K562 (cell line): ENCODE results near the gene UBE2H. TPM values are rescaled to one million over a fixed set of nuclear protein-coding genes. Genes with fewer than 3 reads are reported as not detected.
A peak's percentile ranks its signal among the peaks of the same experiment; 100 is the strongest.

Experiments
- CREB3 ChIP-seq: fragments of 450-650 bp; conservative IDR thresholded peaks from 2 replicates; pipeline ENCODE4 v1.6.1; 2016; ENCODE audit warnings: missing genetic modification characterization, low read depth, mild to moderate bottlenecking, missing compliant biosample characterization, moderate library complexity
- FOXP1 ChIP-seq: sonication (generic); formaldehyde crosslinking; IDR thresholded peaks from 2 replicates; pipeline ENCODE4 v1.8.0; 2022; ENCODE audit warnings: mild to moderate bottlenecking, missing genetic modification reagents
- GABPB2 ChIP-seq: fragments of 250-450 bp; sonication (Bioruptor Pico); conservative IDR thresholded peaks from 2 replicates; pipeline ENCODE4 v1.5.1; 2021; ENCODE audit warnings: mild to moderate bottlenecking
- GTF2B ChIP-seq: IDR thresholded peaks from 2 replicates; pipeline ENCODE4 v1.6.1; 2011; ENCODE audit not compliant: insufficient read length; ENCODE audit errors: extremely low read depth
- HNRNPL ChIP-seq: fragments of 200-400 bp; formaldehyde crosslinking; IDR thresholded peaks from 2 replicates; pipeline ENCODE4 v1.6.1; 2017; ENCODE audit warnings: low read depth, mild to moderate bottlenecking, low read length
- NFRKB ChIP-seq: fragments of 450-650 bp; IDR thresholded peaks from 2 replicates; pipeline ENCODE4 v1.6.1; 2016; ENCODE audit warnings: low read depth
- NR4A1 ChIP-seq, 2 experiments: fragments of 250-450 bp in 1 of 2; fragments of 450-650 bp in 1 of 2; sonication (Bioruptor Pico) in 1 of 2; IDR thresholded peaks; 2 replicates each; pipeline versions ENCODE4 v1.4.0 to v1.6.1; 2016 to 2020; ENCODE audit warnings: mild to moderate bottlenecking in 2 of 2, missing compliant biosample characterization in 1 of 2, missing genetic modification characterization in 1 of 2, moderate library complexity in 1 of 2
- PRPF4 ChIP-seq: fragments of 200-400 bp; formaldehyde crosslinking; IDR thresholded peaks from one replicate; pipeline ENCODE4 v1.6.1; 2017; ENCODE audit warnings: low read length, low read depth, mild to moderate bottlenecking; ENCODE audit not compliant: insufficient read depth, poor library complexity, severe bottlenecking
- RBM39 ChIP-seq: fragments of 200-400 bp; formaldehyde crosslinking; optimal IDR thresholded peaks from 2 replicates; pipeline ENCODE3; 2018; ENCODE audit warnings: low read depth, low read length
- RUNX1 ChIP-seq: sonication (generic); IDR thresholded peaks from 2 replicates; pipeline ENCODE4 v1.6.1; 2016; ENCODE audit warnings: antibody characterized with exemption, low read depth
- SNIP1 ChIP-seq: fragments of 450-650 bp; IDR thresholded peaks from 2 replicates; pipeline ENCODE4 v1.7.1; 2017; ENCODE audit warnings: low read depth, mild to moderate bottlenecking
- SREBF2 ChIP-seq: sonication (generic); formaldehyde crosslinking; IDR thresholded peaks from 2 replicates; pipeline ENCODE4 v1.4.0; 2020; ENCODE audit warnings: mild to moderate bottlenecking, missing genetic modification reagents
- TCF7L2 ChIP-seq: fragments of 150-350 bp; IDR thresholded peaks from 2 replicates; pipeline ENCODE4 v1.6.1; 2016; ENCODE audit warnings: low read depth, mild to moderate bottlenecking, low read length, moderate library complexity
- TRIM28 ChIP-seq: fragments of 450-650 bp; IDR thresholded peaks from 2 replicates; pipeline ENCODE4 v1.6.1; 2017
- ZC3H8 ChIP-seq: fragments of 450-650 bp; IDR thresholded peaks from 2 replicates; pipeline ENCODE4 v1.6.1; 2017
- ZNF24 ChIP-seq: fragments of 450-650 bp; IDR thresholded peaks from 2 replicates; pipeline ENCODE4 v1.6.1; 2016
- ZNF253 ChIP-seq: fragments of 250-450 bp; sonication (Bioruptor Pico); conservative IDR thresholded peaks from 2 replicates; pipeline ENCODE4 v1.6.1; 2021; ENCODE audit warnings: mild to moderate bottlenecking
- polyA plus RNA-seq, 8 experiments: library from polyadenylated mRNA; depleted of rRNA in 4 of 8; stranded (reverse) in 5 of 8; unstranded in 3 of 8; fragments of >200 nt; fragmentation: Nextera tagmentation in 2 of 8; fragmentation: Illumina TruSeq in 1 of 8; extraction: Ambion mirVana in 2 of 8; extraction: Trizol in 1 of 8; gene quantifications; 2 replicates each; pipeline versions ENCODE4 v1.2.1 to v1.2.3, GENCODE V29; 2011 to 2014; ENCODE audit warnings: inconsistent platforms in 1 of 8, missing spikeins in 1 of 8
- total RNA-seq, 7 experiments: library from RNA; depleted of rRNA in 6 of 7; stranded (reverse); fragments of >200 nt in 6 of 7; fragmentation: Illumina TruSeq in 2 of 7; extraction: Trizol in 2 of 7; gene quantifications; 2 replicates each; pipeline versions ENCODE4 v1.2.1 to v1.2.3, GENCODE V29; 2011 to 2021; ENCODE audit warnings: low replicate concordance in 1 of 7
- TF ChIP-seq, protein P1 (sequence below): sonication (generic); formaldehyde crosslinking; IDR thresholded peaks from 2 replicates; pipeline ENCODE4 v1.8.0; 2022; ENCODE audit warnings: mild to moderate bottlenecking, missing genetic modification reagents
- TF ChIP-seq, protein P2 (sequence below): fragments of 450-650 bp; formaldehyde crosslinking; IDR thresholded peaks from 2 replicates; pipeline ENCODE4 v1.4.0; 2022; ENCODE audit warnings: mild to moderate bottlenecking, moderate library complexity

UBE2H gene
- total and polyA plus RNA-seq, 9 of the 15 experiments (the other 6 are each of a cell fraction or from before 2014, with no cell fraction given): 6.3 to 33.0 (median 13.3) TPM

DNA sequence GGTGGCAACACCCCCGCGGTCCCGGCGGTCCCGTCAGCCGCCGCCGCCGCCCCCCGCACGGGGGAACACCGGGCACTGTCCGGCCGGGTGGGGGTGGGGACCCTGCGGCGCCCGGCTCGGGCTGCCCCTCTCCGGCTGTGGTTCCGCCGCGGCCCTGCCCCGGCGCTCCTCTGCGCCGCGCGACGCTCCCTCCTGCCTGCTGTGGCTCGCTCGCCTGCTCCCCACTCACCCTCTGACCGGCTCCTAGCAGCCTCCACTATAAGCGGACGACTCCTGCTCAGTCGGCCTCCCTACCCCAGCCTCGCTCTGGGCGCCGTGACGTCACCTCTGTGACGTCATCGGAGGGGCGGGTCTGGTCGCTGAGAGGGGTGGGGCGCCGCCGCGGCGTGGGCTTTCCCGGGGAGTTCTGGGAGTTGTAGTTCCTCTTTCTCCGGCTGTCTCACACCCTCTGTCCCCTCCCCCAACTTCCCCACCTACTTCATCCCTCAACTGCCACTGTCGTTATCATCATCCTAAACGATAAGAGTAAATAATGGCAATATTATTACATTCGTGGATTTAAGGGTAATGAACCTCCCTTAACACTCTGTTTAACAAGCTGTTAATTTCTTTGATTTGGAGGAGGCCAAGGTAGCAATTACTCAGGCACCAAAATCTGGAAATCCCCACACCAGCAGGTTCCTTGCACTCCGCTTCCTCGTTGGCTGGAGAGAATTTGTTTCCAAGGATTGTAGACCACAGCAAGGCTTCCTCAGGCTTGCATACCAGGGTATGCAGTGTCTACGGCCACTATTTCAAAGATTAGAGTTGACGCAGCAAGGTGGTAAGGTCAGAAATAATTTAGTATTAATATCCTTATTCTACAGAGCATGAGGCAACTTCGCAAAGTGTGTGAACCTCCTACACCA, at the start of gene UBE2H (continued):
- TF ChIP-seq CREB3 (peak; percentile 67; the same call in 1 of the 2 replicates), ZNF24 (peak; percentile 51; the same call in 1 of the 2 replicates), NFRKB (no peak), HNRNPL (peak; percentile 71; the same call in 1 of the 2 replicates), SNIP1 (no peak), RBM39 (no peak), TRIM28 (no peak), NR4A1 (CRISPR knock-in tag; IDR thresholded peaks at IDR 0.05) (no peak), NR4A1 (tag; IDR thresholded peaks at IDR 0.05) (peak; percentile 89), ZC3H8 (no peak), GTF2B (no peak), SREBF2 (CRISPR knock-in tag) (no peak), RUNX1 (no peak), PRPF4 (peak; percentile 65), TCF7L2 (no peak), FOXP1 (CRISPR knock-in tag) (peak; percentile 98), ZNF253 (CRISPR knock-in tag) (no peak), GABPB2 (CRISPR knock-in tag) (no peak)
- TF ChIP-seq, protein P1, sequence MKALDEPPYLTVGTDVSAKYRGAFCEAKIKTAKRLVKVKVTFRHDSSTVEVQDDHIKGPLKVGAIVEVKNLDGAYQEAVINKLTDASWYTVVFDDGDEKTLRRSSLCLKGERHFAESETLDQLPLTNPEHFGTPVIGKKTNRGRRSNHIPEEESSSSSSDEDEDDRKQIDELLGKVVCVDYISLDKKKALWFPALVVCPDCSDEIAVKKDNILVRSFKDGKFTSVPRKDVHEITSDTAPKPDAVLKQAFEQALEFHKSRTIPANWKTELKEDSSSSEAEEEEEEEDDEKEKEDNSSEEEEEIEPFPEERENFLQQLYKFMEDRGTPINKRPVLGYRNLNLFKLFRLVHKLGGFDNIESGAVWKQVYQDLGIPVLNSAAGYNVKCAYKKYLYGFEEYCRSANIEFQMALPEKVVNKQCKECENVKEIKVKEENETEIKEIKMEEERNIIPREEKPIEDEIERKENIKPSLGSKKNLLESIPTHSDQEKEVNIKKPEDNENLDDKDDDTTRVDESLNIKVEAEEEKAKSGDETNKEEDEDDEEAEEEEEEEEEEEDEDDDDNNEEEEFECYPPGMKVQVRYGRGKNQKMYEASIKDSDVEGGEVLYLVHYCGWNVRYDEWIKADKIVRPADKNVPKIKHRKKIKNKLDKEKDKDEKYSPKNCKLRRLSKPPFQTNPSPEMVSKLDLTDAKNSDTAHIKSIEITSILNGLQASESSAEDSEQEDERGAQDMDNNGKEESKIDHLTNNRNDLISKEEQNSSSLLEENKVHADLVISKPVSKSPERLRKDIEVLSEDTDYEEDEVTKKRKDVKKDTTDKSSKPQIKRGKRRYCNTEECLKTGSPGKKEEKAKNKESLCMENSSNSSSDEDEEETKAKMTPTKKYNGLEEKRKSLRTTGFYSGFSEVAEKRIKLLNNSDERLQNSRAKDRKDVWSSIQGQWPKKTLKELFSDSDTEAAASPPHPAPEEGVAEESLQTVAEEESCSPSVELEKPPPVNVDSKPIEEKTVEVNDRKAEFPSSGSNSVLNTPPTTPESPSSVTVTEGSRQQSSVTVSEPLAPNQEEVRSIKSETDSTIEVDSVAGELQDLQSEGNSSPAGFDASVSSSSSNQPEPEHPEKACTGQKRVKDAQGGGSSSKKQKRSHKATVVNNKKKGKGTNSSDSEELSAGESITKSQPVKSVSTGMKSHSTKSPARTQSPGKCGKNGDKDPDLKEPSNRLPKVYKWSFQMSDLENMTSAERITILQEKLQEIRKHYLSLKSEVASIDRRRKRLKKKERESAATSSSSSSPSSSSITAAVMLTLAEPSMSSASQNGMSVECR (CRISPR knock-in tag): peak; percentile 95
- TF ChIP-seq, protein P2, sequence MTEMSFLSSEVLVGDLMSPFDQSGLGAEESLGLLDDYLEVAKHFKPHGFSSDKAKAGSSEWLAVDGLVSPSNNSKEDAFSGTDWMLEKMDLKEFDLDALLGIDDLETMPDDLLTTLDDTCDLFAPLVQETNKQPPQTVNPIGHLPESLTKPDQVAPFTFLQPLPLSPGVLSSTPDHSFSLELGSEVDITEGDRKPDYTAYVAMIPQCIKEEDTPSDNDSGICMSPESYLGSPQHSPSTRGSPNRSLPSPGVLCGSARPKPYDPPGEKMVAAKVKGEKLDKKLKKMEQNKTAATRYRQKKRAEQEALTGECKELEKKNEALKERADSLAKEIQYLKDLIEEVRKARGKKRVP (CRISPR knock-in tag): peak; percentile 33; the same call in 1 of the 2 replicates
